Measurements from ENCODE around the gene STAT2.

- TF ChIP-seq CTCF (IDR thresholded peaks at IDR 0.05; ENCODE audit: low read depth, low read length) (no peak), EZH2phosphoT487 (IDR thresholded peaks at IDR 0.05; ENCODE audit: low read depth) (no peak)
Measured at GRCh38 chr12:56337753-56338251, 22.1 kb downstream of the STAT2 start.
